Right ventricle myocardium inferior (tissue), 1 donor: ENCODE results near the gene PPP2R3B. TPM values are rescaled to one million over a fixed set of nuclear protein-coding genes. Genes with fewer than 3 reads are reported as not detected.
"Not testable (repeated sequence)": the region's sequence is repeated elsewhere in the genome, so short reads cannot be mapped to it uniquely, and the experiment has no call there.

Experiments used
- ATAC-seq: fragments of 200-7000 bp; cut with Tn5 transposase; one replicate; pipeline ENCODE4 v1.9.1; 2020; ENCODE audit warnings: mild to moderate bottlenecking, moderate library complexity
- DNase-seq: peaks from one replicate; pipeline ENCODE4 v3.0.0; 2021; ENCODE audit errors: missing footprints
- intact Hi-C: fragments of 100-400 bp; cut with DNase I; formaldehyde crosslinking; loops from one replicate; pipeline ENCODE4 v1.11.0; 2022
- total RNA-seq: library from RNA; stranded (reverse); fragmentation: NEBNext Ultra II Directional; extraction: Animal tissue kit (Norgen Biotek cat#: 25700); gene quantifications from one replicate; pipeline ENCODE4 v1.2.1, GENCODE V29; 2021
- donor health status: DM: no; HTN: yes; CAD: no; lungs with severe emphysema.

The PPP2R3B gene
- total RNA-seq, 1 donor from 2014 or later, result 164 TPM

- intact Hi-C loops, result no loop called here
- DNase-seq (peak; percentile 56), ATAC-seq (no peak)
Measured at GRCh38 chrX:333611-334311, 52.9 kb downstream of the PPP2R3B start.

GRCh38 chrX:332916-333610, 53.6 kb downstream of the PPP2R3B start:
- intact Hi-C loops, result no loop called here
- peak; percentile 55 for DNase-seq
- no peak for ATAC-seq

GRCh38 chrX:332496-332860, 54.2 kb downstream of the PPP2R3B start:
- intact Hi-C loops, result no loop called here
- DNase-seq (peak; percentile 65), ATAC-seq (no peak)

GRCh38 chrX:331825-332495, 54.7 kb downstream of the PPP2R3B start:
- intact Hi-C loops, result no loop called here
- ATAC-seq (peak; percentile 26), DNase-seq (peak; percentile 69)

- ATAC-seq (peak; percentile 50), DNase-seq (peak; percentile 74)
- intact Hi-C loops, result no loop called here
Measured at GRCh38 chrX:331151-331824, 55.4 kb downstream of the PPP2R3B start.

- intact Hi-C loops, result no loop called here
- peak; percentile 11 for ATAC-seq
- peak; percentile 60 for DNase-seq
Measured at GRCh38 chrX:330726-331150, 56.0 kb downstream of the PPP2R3B start.

GRCh38 chrX:330141-330725, 56.5 kb downstream of the PPP2R3B start:
- intact Hi-C loops, DNase-seq, ATAC-seq: not testable (repeated sequence)

- DNase-seq (peak; percentile 22), ATAC-seq (no peak)
- intact Hi-C loops, result no loop called here
Measured at GRCh38 chrX:329291-329910, 57.3 kb downstream of the PPP2R3B start.

GRCh38 chrX:327660-328126, 59.0 kb downstream of the PPP2R3B start:
- peak; percentile 31 for DNase-seq
- intact Hi-C loops, result no loop called here

GRCh38 chrX:324664-325063, 62.0 kb downstream of the PPP2R3B start:
- ATAC-seq, intact Hi-C loops: not testable (repeated sequence)
- DNase-seq, result peak; percentile 7

More at GRCh38 chrX:327660-328126, 59.0 kb downstream of the PPP2R3B start:
- ATAC-seq, result no peak

GRCh38 chrX:323721-324628, 62.7 kb downstream of the PPP2R3B start:
- intact Hi-C loops, result no loop called here
- no peak for ATAC-seq
- peak; percentile 67 for DNase-seq

GRCh38 chrX:320126-320783, 66.5 kb downstream of the PPP2R3B start:
- ATAC-seq (no peak), DNase-seq (no peak)
- intact Hi-C loops, result no loop called here

GRCh38 chrX:319579-320125, 67.1 kb downstream of the PPP2R3B start:
- ATAC-seq (no peak), DNase-seq (no peak)
- intact Hi-C loops, result loop anchor here (2.0 to 5.0 kb wide), 3 partner anchors 49 to 93 kb away; partner anchors contain the start of gene PPP2R3B

GRCh38 chrX:318739-319578, 67.7 kb downstream of the PPP2R3B start, which contains the start of gene GTPBP6:
Gene GTPBP6, minus strand, starts transcription at chrX:318796. Its CDS starts 9 bp downstream, at chrX:318787.
- peak; percentile 95 for ATAC-seq
- intact Hi-C loops, result loop anchor here (2.0 to 5.0 kb wide), 3 partner anchors 50 to 93 kb away; partner anchors contain the start of gene PPP2R3B
- DNase-seq, result peak; percentile 100

GRCh38 chrX:318068-318738, 68.5 kb downstream of the PPP2R3B start:
- peak; percentile 98 for DNase-seq
- intact Hi-C loops, result loop anchor here (2.0 to 5.0 kb wide), 3 partner anchors 51 to 94 kb away; partner anchors contain the start of gene PPP2R3B
- peak; percentile 79 for ATAC-seq
